ENCODE measurements around the gene MS4A15. TPM values are rescaled to one million over a fixed set of nuclear protein-coding genes. Genes with fewer than 3 reads are reported as not detected.
"Not testable (repeated sequence)": the region's sequence is repeated elsewhere in the genome, so short reads cannot be mapped to it uniquely, and the experiment has no call there.

Gene MS4A15
- total and polyA plus RNA-seq, 2 experiments from 2014 or later, result not detected

DNA sequence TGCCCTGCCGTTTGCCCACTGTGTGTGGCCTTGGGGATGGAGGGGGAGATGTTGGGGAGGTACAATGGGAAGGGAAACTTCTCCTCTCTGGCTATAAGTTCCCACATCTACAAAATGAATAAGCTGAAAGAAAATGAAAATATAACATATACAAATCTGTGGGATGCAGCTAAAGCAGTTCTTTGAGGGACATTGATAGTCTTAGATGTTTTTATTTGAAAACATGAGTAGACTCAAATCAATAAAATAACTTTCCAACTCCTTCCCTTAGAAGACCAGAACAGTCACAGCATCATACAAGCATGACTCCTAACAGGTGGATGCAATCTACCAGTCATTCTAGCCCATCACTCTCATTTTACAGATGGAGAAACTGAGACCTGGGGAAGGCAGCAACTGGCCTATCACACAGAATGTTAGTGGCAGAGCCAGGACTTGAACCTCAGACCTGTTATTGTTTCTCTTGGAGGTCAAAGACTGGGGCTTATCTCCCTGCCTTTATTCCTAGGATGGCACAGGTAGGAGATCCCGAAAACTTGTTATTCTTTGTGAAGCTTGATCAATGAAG, 60.0 kb downstream of the MS4A15 start:
- H3K79me2 ChIP-seq (ENCODE audit: insufficient read depth), result no peaks in the 10 kb centered on the region
- H3F3A ChIP-seq (ENCODE audit: insufficient read depth), result no peaks in the 10 kb centered on the region
- H3K4me3 ChIP-seq, result no peak overlapping the region
- no peaks in the 10 kb centered on the region for H3K9me3 ChIP-seq (ENCODE audit: low read depth)
- no peak overlapping the region for H2AFZ ChIP-seq
- no peaks in the 10 kb centered on the region for H3K4me1 ChIP-seq (ENCODE audit: insufficient read depth)
- in situ Hi-C loops (cut with MboI), result no loop called here
- DNase-seq, result no peak
- no peak for TF ChIP-seq EZH2phosphoT487 (IDR thresholded peaks at IDR 0.05; ENCODE audit: insufficient read depth, low read depth)
- TF ChIP-seq EZH2 (IDR thresholded peaks at IDR 0.05; ENCODE audit: insufficient read depth, poor library complexity, severe bottlenecking), result no peak
- H3K36me3 ChIP-seq (ENCODE audit: low read depth), result no peaks in the 10 kb centered on the region
- no peak overlapping the region for H3K27ac ChIP-seq
- no peak overlapping the region for H3K9ac ChIP-seq
- H3K4me2 ChIP-seq (ENCODE audit: unreplicated experiment), result no peak overlapping the region
- no peaks in the 10 kb centered on the region for H3K9me2 ChIP-seq (ENCODE audit: insufficient read depth)
- no peaks in the 10 kb centered on the region for H4K20me1 ChIP-seq (ENCODE audit: insufficient read depth)
- no peaks in the 10 kb centered on the region; the same call in 1 of the 2 replicates for H3K27me3 ChIP-seq (replicated peaks; ENCODE audit: insufficient read depth)
- 53 to 67% methylated on average over 2 of the region's 2 CpGs for WGBS, 2 experiments (ENCODE audit: low coverage in 1 of 2, low lambda C conversion rate in 2 of 2, missing lambda C conversion rate in 2 of 2)

DNA sequence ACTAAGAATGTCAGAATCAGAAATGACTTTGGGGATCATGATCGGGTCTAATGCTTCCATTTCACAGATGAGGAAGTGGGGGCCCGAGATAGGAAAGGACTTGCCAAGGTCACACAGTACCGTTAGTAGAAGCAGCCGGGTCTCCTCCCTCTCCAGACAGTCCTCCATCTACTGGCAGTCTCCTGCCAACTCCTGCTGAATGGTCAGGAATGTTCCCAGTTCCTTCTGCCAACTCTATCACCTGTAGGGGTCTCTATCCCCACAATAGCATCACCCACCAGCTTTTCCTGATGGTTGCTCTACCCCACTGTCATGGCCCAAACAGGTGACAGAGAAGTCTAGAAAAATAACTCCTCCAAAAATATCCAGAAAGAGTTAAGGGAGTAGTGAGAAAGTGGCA, 61.4 kb downstream of the MS4A15 start:
- no peaks in the 10 kb centered on the region for H3K4me1 ChIP-seq (ENCODE audit: insufficient read depth)
- H3K36me3 ChIP-seq (ENCODE audit: low read depth), result no peaks in the 10 kb centered on the region
- no peak overlapping the region for H3K9ac ChIP-seq
- H4K20me1 ChIP-seq (ENCODE audit: insufficient read depth), result no peaks in the 10 kb centered on the region
- no peaks in the 10 kb centered on the region; the same call in 1 of the 2 replicates for H3K27me3 ChIP-seq (replicated peaks; ENCODE audit: insufficient read depth)
- H3K4me2 ChIP-seq (ENCODE audit: unreplicated experiment), result no peak overlapping the region
- no peak overlapping the region for H3K4me3 ChIP-seq
- H3K27ac ChIP-seq, result no peak overlapping the region
- 26 to 35% methylated on average over 4 of the region's 4 CpGs for WGBS, 2 experiments (ENCODE audit: low coverage in 1 of 2, low lambda C conversion rate in 2 of 2, missing lambda C conversion rate in 2 of 2)
- H2AFZ ChIP-seq, result no peak overlapping the region
- no peak for DNase-seq
- no peaks in the 10 kb centered on the region for H3F3A ChIP-seq (ENCODE audit: insufficient read depth)
- H3K79me2 ChIP-seq (ENCODE audit: insufficient read depth), result no peaks in the 10 kb centered on the region
- no peaks in the 10 kb centered on the region for H3K9me3 ChIP-seq (ENCODE audit: low read depth)
- TF ChIP-seq EZH2 (IDR thresholded peaks at IDR 0.05; ENCODE audit: insufficient read depth, poor library complexity, severe bottlenecking) (no peak), EZH2phosphoT487 (IDR thresholded peaks at IDR 0.05; ENCODE audit: insufficient read depth, low read depth) (no peak)
- no peaks in the 10 kb centered on the region for H3K9me2 ChIP-seq (ENCODE audit: insufficient read depth)
- in situ Hi-C loops (cut with MboI), result no loop called here

GRCh38 chr11:60821827-60822599, 65.3 kb downstream of the MS4A15 start:
- no peak overlapping the region for H3K4me2 ChIP-seq (ENCODE audit: unreplicated experiment)
- H2AFZ ChIP-seq, result no peak overlapping the region
- in situ Hi-C loops (cut with MboI), result no loop called here
- H3F3A ChIP-seq (ENCODE audit: insufficient read depth), result no peaks in the 10 kb centered on the region
- H3K9me3 ChIP-seq (ENCODE audit: low read depth), result no peaks in the 10 kb centered on the region
- no peaks in the 10 kb centered on the region for H3K36me3 ChIP-seq (ENCODE audit: low read depth)
- no peaks in the 10 kb centered on the region; the same call in 1 of the 2 replicates for H3K27me3 ChIP-seq (replicated peaks; ENCODE audit: insufficient read depth)
- no peak overlapping the region for H3K4me3 ChIP-seq
- WGBS, 2 experiments (ENCODE audit: low coverage in 1 of 2, low lambda C conversion rate in 2 of 2, missing lambda C conversion rate in 2 of 2), result 42 to 43% methylated on average over 15 of the region's 15 CpGs
- TF ChIP-seq EZH2phosphoT487 (IDR thresholded peaks at IDR 0.05; ENCODE audit: insufficient read depth, low read depth) (no peak), EZH2 (IDR thresholded peaks at IDR 0.05; ENCODE audit: insufficient read depth, poor library complexity, severe bottlenecking) (no peak)
- no peak for DNase-seq
- H4K20me1 ChIP-seq (ENCODE audit: insufficient read depth), result no peaks in the 10 kb centered on the region
- no peak overlapping the region for H3K27ac ChIP-seq
- no peak overlapping the region for H3K9ac ChIP-seq
- no peaks in the 10 kb centered on the region for H3K9me2 ChIP-seq (ENCODE audit: insufficient read depth)
- H3K79me2 ChIP-seq (ENCODE audit: insufficient read depth), result no peaks in the 10 kb centered on the region
- no peaks in the 10 kb centered on the region for H3K4me1 ChIP-seq (ENCODE audit: insufficient read depth)

GRCh38 chr11:60823745-60824306, 67.2 kb downstream of the MS4A15 start:
- H3K4me2 ChIP-seq (ENCODE audit: unreplicated experiment); DNase-seq; H3K9me2 ChIP-seq (ENCODE audit: insufficient read depth); in situ Hi-C loops (cut with MboI); H3K4me1 ChIP-seq (ENCODE audit: insufficient read depth); H2AFZ ChIP-seq; H3K36me3 ChIP-seq (ENCODE audit: low read depth); H3K9ac ChIP-seq; H3K9me3 ChIP-seq (ENCODE audit: low read depth); H3K27me3 ChIP-seq (replicated peaks; ENCODE audit: insufficient read depth); H4K20me1 ChIP-seq (ENCODE audit: insufficient read depth); H3K27ac ChIP-seq; H3F3A ChIP-seq (ENCODE audit: insufficient read depth); H3K79me2 ChIP-seq (ENCODE audit: insufficient read depth); H3K4me3 ChIP-seq: not testable (repeated sequence)
- 68 to 69% methylated on average over 5 of the region's 5 CpGs for WGBS, 2 experiments (ENCODE audit: low coverage in 1 of 2, low lambda C conversion rate in 2 of 2, missing lambda C conversion rate in 2 of 2)
